SK-N-MC (cell line): ENCODE measurements around the gene NAGPA.

Source experiments
- EZH2 ChIP-seq: fragments of 200-600 bp; sonication (generic); IDR thresholded peaks from one replicate; pipeline ENCODE4 v1.6.1; 2017; ENCODE audit warnings: antibody characterized with exemption
- FOXP2 ChIP-seq: optimal IDR thresholded peaks from 2 replicates; pipeline ENCODE3; 2011; ENCODE audit warnings: mild to moderate bottlenecking, moderate library complexity; ENCODE audit not compliant: insufficient read depth; ENCODE audit errors: extremely low read length, control extremely low read depth
- POLR2AphosphoS5 ChIP-seq: IDR thresholded peaks from 2 replicates; pipeline ENCODE4 v1.6.1; 2012; ENCODE audit warnings: mild to moderate bottlenecking, low read depth, low read length, borderline replicate concordance

GRCh38 chr16:5008311-5008731 lies 25.4 kb downstream of the NAGPA start:
- TF ChIP-seq EZH2, result no peak
- TF ChIP-seq POLR2AphosphoS5, result no peak
- no peak for TF ChIP-seq FOXP2
